Measurements from ENCODE around the gene OCEL1. TPM values are rescaled to one million over a fixed set of nuclear protein-coding genes. Genes with fewer than 3 reads are reported as not detected.
A peak's percentile ranks its signal among the peaks of the same experiment; 100 is the strongest.

Gene OCEL1
- total and polyA plus RNA-seq, 2 of the 13 experiments (the other 11 are each of a cell fraction or from before 2014, with no cell fraction given): 10.6 to 17.2 TPM

- TF ChIP-seq SAFB2 (CRISPR knock-in tag; IDR thresholded peaks at IDR 0.05; ENCODE audit: borderline replicate concordance, low read depth) (peak; percentile 80; the same call in 1 of the 2 replicates), ZBTB34 (CRISPR knock-in tag; IDR thresholded peaks at IDR 0.05) (peak; percentile 62; the same call in 1 of the 2 replicates), RXRB (CRISPR knock-in tag; IDR thresholded peaks at IDR 0.05; ENCODE audit: borderline replicate concordance) (peak; percentile 86), BCLAF1 (IDR thresholded peaks at IDR 0.05) (no peak), ADNP (CRISPR knock-in tag; IDR thresholded peaks at IDR 0.05) (no peak), ZNF766 (CRISPR knock-in tag; IDR thresholded peaks at IDR 0.05; ENCODE audit: borderline replicate concordance) (no peak), MYC (CRISPR knock-in tag; IDR thresholded peaks at IDR 0.05; ENCODE audit: borderline replicate concordance) (peak; percentile 72; the same call in 1 of the 2 replicates), KLF15 (CRISPR knock-in tag; IDR thresholded peaks at IDR 0.05; ENCODE audit: borderline replicate concordance) (no peak), POGZ (CRISPR knock-in tag; IDR thresholded peaks at IDR 0.05) (peak; percentile 83), NR0B2 (CRISPR knock-in tag; IDR thresholded peaks at IDR 0.05) (no peak), ZBTB20 (CRISPR knock-in tag; IDR thresholded peaks at IDR 0.05; ENCODE audit: borderline replicate concordance, low read depth) (no peak), ZNF263 (CRISPR knock-in tag; IDR thresholded peaks at IDR 0.05) (no peak), HES4 (CRISPR knock-in tag; IDR thresholded peaks at IDR 0.05; ENCODE audit: borderline replicate concordance) (no peak), SRSF1 (optimal IDR thresholded peaks at IDR 0.05; ENCODE audit: low read depth, low read length) (no peak), SALL1 (CRISPR knock-in tag; IDR thresholded peaks at IDR 0.05) (peak; percentile 67), SP4 (CRISPR knock-in tag; IDR thresholded peaks at IDR 0.05) (peak; percentile 61; the same call in 1 of the 2 replicates), ZNF704 (CRISPR knock-in tag; IDR thresholded peaks at IDR 0.05; ENCODE audit: borderline replicate concordance) (no peak), NR2F2 (IDR thresholded peaks at IDR 0.05; ENCODE audit: borderline replicate concordance, low read depth) (peak; percentile 65; the same call in 1 of the 2 replicates), NCOR1 (IDR thresholded peaks at IDR 0.05; ENCODE audit: borderline replicate concordance, low read length) (peak; percentile 75; the same call in 1 of the 2 replicates), CTCF (CRISPR knock-in tag; IDR thresholded peaks at IDR 0.05) (0 out of 2 replicates have a peak, but pooled peaks have one; percentile 15), ZFP82 (CRISPR knock-in tag; IDR thresholded peaks at IDR 0.05; ENCODE audit: borderline replicate concordance) (no peak)
These were observed 25.5 kb upstream of the OCEL1 start (continued) for GRCh38 chr19:17200408-17201079.

All from HepG2 (cell line).